ENCODE data around the gene CANT1. TPM values are rescaled to one million over a fixed set of nuclear protein-coding genes. Genes with fewer than 3 reads are reported as not detected.

The CANT1 gene
- total RNA-seq, 1 experiment from 2014 or later: 116 TPM

DNA sequence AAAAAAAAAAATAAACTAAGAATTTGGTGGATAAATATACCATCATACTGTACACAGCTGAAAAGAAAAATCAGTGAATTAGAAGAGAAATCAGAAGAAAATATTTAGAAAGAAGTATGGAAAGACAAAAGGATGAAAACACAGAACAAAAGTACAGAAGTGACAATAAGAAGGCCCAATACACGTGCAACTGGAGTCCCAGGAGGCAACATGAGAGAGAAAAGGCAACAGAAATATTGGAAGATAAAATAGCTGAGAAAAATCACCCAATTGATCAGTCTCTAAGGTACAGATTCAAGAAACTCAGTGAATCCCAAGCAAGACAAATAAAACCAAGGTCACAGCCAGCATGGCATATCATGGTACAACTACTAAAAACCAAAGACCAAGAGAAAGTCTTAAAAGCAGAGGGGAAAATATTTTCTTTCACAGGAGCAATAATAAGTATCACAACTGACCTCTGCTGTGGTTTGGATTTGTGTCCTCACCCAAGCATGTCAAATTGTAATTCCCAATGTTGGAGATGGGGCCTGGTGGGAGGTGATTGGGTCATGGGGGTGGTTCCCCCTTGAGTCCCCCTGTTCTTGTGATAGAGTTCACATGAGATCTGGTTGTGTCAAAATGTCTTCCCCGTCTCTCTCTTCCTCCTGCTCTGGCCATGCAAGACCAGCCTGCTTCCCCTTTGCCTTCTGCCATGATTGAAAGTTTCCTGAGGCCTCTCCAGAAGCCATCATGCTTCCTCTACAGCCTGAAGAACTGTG is 44.8 kb upstream of the CANT1 start:
- Histone ChIP-seq H3K79me2 (ENCODE audit: low read depth) (no peaks in the 10 kb centered on the region), H3K4me3 (no peak overlapping the region), H3K27ac (no peak overlapping the region), H2AFZ (no peak overlapping the region), H3K4me2 (no peak overlapping the region), H3K9me2 (ENCODE audit: insufficient read depth) (no peaks in the 10 kb centered on the region), H3K9me3 (ENCODE audit: insufficient read depth, low read depth) (no peaks in the 10 kb centered on the region), H3F3A (ENCODE audit: insufficient read depth, low read depth) (no peaks in the 10 kb centered on the region), H3K36me3 (ENCODE audit: low read depth) (no peaks in the 10 kb centered on the region), H3K4me1 (replicated peaks; ENCODE audit: insufficient read depth) (no peaks in the 10 kb centered on the region), H3K27me3 (ENCODE audit: insufficient read depth, low read depth) (no peaks in the 10 kb centered on the region), H4K20me1 (ENCODE audit: insufficient read depth) (no peaks in the 10 kb centered on the region)
- no peak for DNase-seq
- ChIA-PET POLR2A (ENCODE audit: unreplicated experiment) (no interaction called here), CTCF (interaction anchor here (0.7 kb wide), 1 partner anchor 31 kb away, joined by 4 read pairs; no protein-coding TSS in a partner anchor)
- intact Hi-C loops (cut with micrococcal nuclease; ENCODE audit: unreplicated experiment): no loop called here
- no TSS peak for BruUV-seq (replicated peaks)
- TF ChIP-seq, protein P1, sequence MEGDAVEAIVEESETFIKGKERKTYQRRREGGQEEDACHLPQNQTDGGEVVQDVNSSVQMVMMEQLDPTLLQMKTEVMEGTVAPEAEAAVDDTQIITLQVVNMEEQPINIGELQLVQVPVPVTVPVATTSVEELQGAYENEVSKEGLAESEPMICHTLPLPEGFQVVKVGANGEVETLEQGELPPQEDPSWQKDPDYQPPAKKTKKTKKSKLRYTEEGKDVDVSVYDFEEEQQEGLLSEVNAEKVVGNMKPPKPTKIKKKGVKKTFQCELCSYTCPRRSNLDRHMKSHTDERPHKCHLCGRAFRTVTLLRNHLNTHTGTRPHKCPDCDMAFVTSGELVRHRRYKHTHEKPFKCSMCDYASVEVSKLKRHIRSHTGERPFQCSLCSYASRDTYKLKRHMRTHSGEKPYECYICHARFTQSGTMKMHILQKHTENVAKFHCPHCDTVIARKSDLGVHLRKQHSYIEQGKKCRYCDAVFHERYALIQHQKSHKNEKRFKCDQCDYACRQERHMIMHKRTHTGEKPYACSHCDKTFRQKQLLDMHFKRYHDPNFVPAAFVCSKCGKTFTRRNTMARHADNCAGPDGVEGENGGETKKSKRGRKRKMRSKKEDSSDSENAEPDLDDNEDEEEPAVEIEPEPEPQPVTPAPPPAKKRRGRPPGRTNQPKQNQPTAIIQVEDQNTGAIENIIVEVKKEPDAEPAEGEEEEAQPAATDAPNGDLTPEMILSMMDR (conservative IDR thresholded peaks at IDR 0.05): no peak
- no peak for TF ChIP-seq EZH2 (IDR thresholded peaks at IDR 0.05; ENCODE audit: low read depth)

DNA sequence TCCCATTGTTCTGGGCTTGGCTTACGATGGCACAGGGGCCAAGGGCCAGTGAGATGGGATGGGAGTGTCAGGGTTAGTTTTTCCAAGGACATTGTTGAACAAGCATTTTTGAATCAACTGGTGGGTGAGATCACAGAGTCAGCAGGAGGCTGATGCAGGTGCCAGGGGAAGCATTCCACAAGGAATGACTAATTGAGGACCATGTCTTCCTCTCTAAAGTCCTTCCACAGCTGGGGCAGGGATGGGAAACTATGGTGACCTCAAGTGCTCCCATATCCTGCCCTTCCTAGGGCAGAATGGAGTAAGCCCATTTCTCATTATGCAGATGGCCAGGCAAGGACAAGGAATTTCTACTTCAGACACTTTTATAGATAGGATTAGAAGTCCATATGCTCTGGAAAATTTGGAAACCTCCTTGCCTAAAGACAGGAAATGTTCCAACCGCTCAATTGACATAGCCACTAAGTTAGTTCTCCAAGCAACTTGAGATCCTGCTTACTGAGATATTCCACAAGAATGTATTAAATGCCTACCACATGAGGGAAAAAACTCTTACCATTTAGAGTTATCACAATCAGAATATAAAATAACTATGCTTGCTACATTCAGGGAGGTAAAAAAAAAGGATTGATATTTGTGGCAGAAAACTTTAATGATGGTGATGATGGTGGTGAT is 43.8 kb upstream of the CANT1 start:
- BruUV-seq (replicated peaks): no TSS peak
- Histone ChIP-seq H3K4me3 (no peak overlapping the region), H4K20me1 (ENCODE audit: insufficient read depth) (no peaks in the 10 kb centered on the region), H3K9me2 (ENCODE audit: insufficient read depth) (no peaks in the 10 kb centered on the region), H3K27ac (no peak overlapping the region), H3K4me2 (no peak overlapping the region), H3K36me3 (ENCODE audit: low read depth) (no peaks in the 10 kb centered on the region), H3F3A (ENCODE audit: insufficient read depth, low read depth) (no peaks in the 10 kb centered on the region), H2AFZ (no peak overlapping the region), H3K4me1 (replicated peaks; ENCODE audit: insufficient read depth) (no peaks in the 10 kb centered on the region), H3K79me2 (ENCODE audit: low read depth) (no peaks in the 10 kb centered on the region), H3K27me3 (ENCODE audit: insufficient read depth, low read depth) (no peaks in the 10 kb centered on the region), H3K9me3 (ENCODE audit: insufficient read depth, low read depth) (no peaks in the 10 kb centered on the region)
- no peak for DNase-seq
- no peak for TF ChIP-seq EZH2 (IDR thresholded peaks at IDR 0.05; ENCODE audit: low read depth)
- TF ChIP-seq, protein P1 (conservative IDR thresholded peaks at IDR 0.05): no peak
- intact Hi-C loops (cut with micrococcal nuclease; ENCODE audit: unreplicated experiment): no loop called here
- CTCF ChIA-PET: no interaction called here
- POLR2A ChIA-PET (ENCODE audit: unreplicated experiment): no interaction called here

DNA sequence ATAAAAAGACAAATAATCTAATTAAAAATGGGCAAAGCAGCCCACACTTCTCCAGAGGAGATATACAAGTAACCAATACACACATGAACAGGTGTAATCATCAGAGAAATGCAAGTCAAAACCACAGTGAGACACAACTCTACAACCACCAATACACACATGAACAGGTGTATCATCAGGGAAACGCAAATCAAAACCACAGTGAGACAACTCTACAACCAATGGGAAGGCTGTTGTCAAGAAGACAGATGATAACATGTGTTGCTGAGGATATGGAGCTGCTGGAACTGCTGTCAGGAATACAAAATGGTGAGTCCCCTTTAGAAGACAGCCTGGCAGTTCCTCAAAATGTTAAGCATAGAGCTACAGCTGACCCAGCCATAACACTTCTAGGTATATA is 42.6 kb upstream of the CANT1 start:
- Histone ChIP-seq H3K27ac (no peak overlapping the region), H3K9me2 (ENCODE audit: insufficient read depth) (no peaks in the 10 kb centered on the region), H3F3A (ENCODE audit: insufficient read depth, low read depth) (no peaks in the 10 kb centered on the region), H3K4me2 (no peak overlapping the region), H3K27me3 (ENCODE audit: insufficient read depth, low read depth) (no peaks in the 10 kb centered on the region), H3K4me3 (no peak overlapping the region), H3K9me3 (ENCODE audit: insufficient read depth, low read depth) (no peaks in the 10 kb centered on the region), H4K20me1 (ENCODE audit: insufficient read depth) (no peaks in the 10 kb centered on the region), H3K36me3 (ENCODE audit: low read depth) (no peaks in the 10 kb centered on the region), H3K79me2 (ENCODE audit: low read depth) (no peaks in the 10 kb centered on the region), H2AFZ (no peak overlapping the region), H3K4me1 (replicated peaks; ENCODE audit: insufficient read depth) (no peaks in the 10 kb centered on the region)
- ChIA-PET POLR2A (ENCODE audit: unreplicated experiment) (no interaction called here), CTCF (no interaction called here)
- BruUV-seq (replicated peaks): no TSS peak
- TF ChIP-seq EZH2 (IDR thresholded peaks at IDR 0.05; ENCODE audit: low read depth): no peak
- TF ChIP-seq, protein P1 (conservative IDR thresholded peaks at IDR 0.05): no peak
- DNase-seq: no peak
- intact Hi-C loops (cut with micrococcal nuclease; ENCODE audit: unreplicated experiment): no loop called here

All from PC-9 (cell line).